ENCODE data around the gene SEMA4B. TPM values are rescaled to one million over a fixed set of nuclear protein-coding genes. Genes with fewer than 3 reads are reported as not detected.

SEMA4B gene
- total and polyA plus RNA-seq, 10 of the 15 experiments (the other 5 are each of a cell fraction or from before 2014, with no cell fraction given): 0.87 to 26.0 (median 9.3) TPM

DNA sequence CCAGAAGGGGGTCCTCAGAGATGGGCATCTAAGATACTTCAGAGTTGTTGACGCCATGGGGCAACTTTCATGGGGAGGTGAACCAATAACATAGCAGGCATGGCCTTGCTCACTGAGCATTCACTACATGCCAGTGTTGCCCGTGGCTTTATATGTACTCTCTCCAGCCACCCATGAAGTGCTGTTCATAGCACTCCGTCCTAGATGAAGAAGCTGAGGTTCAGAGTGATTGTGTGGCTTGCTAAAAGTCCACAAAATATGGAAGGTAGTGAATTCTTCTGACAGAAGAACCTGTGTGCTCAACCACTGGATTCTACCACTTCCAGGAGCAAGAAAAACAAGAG is 9.8 kb upstream of the SEMA4B start:
- TF ChIP-seq SP1 (IDR thresholded peaks at IDR 0.05; ENCODE audit: low read depth, low read length) (no peak), PBX3 (IDR thresholded peaks at IDR 0.05; ENCODE audit: insufficient replicate concordance, low read depth, low read length) (no peak)
- Histone ChIP-seq H3K4me1 (ENCODE audit: control insufficient read depth, insufficient read depth, low read length) (peaks cover 41% of the 10 kb centered on the region), H2AFZ (ENCODE audit: control insufficient read depth, low read depth, low read length) (peak overlapping the region; percentile 49), H3K36me3 (ENCODE audit: control insufficient read depth in 2 of 2, insufficient read depth in 2 of 2, low read length in 1 of 2) (0 out of 4 replicates have a peak, but pooled peaks cover 0 to 2% of the 10 kb centered on the region in 2 experiments), H3K9me3 (replicated peaks; ENCODE audit: control insufficient read depth, insufficient read depth, low read length) (no peaks in the 10 kb centered on the region), H3K27me3 (replicated peaks in 1 of 2; ENCODE audit: control insufficient read depth in 2 of 2, insufficient read depth in 2 of 2, low read length in 1 of 2) (no peaks in the 10 kb centered on the region), H3K9ac (ENCODE audit: control insufficient read depth, insufficient read depth, low read length) (peak overlapping the region; percentile 35; the same call in 1 of the 2 replicates), H3K4me2 (ENCODE audit: control insufficient read depth, insufficient read depth) (peak overlapping the region; percentile 87), H3K79me2 (ENCODE audit: control insufficient read depth, insufficient read depth, low read length) (peaks cover 5% of the 10 kb centered on the region; the same call in 1 of the 2 replicates), H3K4me3 (peak overlapping the region; percentile 12; the same call in 1 of the 2 replicates), H3K27ac (ENCODE audit: control insufficient read depth, insufficient read depth) (peak overlapping the region; percentile 65), H4K20me1 (ENCODE audit: control insufficient read depth, insufficient read depth) (no peaks in the 10 kb centered on the region)
- DNase-seq (ENCODE audit: low read depth, low spot score) (no peak), ATAC-seq (peak; percentile 53), FAIRE-seq (no peak)
- BruUV-seq (replicated peaks): no TSS peak
- POLR2A ChIA-PET: interaction anchor here (0.6 to 6.0 kb wide), 8 partner anchors 12 to 335 kb away, joined by 3 to 101 read pairs (median 6); partner anchors contain the start of genes CIB1, GDPGP1 and SEMA4B
- CTCF ChIA-PET: interaction anchor here (0.8 to 4.1 kb wide), 13 partner anchors 9 to 96 kb away, joined by 3 to 22 read pairs (median 5); partner anchors contain the start of gene SEMA4B
- in situ Hi-C loops (cut with MboI) (no loop called here), intact Hi-C loops (cut with micrococcal nuclease; ENCODE audit: unreplicated experiment) (loop anchor here (5.0 kb wide), 1 partner anchor 41 kb away; the partner anchor contains the start of genes CIB1 and GDPGP1)
- WGBS (ENCODE audit: insufficient coverage, insufficient replicate concordance, low lambda C conversion rate, missing lambda C conversion rate): 2% methylated on average over 3 of the region's 3 CpGs
- RAD21 ChIA-PET (ENCODE audit: unreplicated experiment): interaction anchor here (1.0 to 3.3 kb wide), 15 partner anchors 10 to 95 kb away, joined by 3 to 43 read pairs (median 7); partner anchors contain the start of genes CIB1, GDPGP1 and SEMA4B
- SMC1A ChIA-PET (ENCODE audit: uncharacterized antibody, unreplicated experiment): interaction anchor here (0.7 to 5.3 kb wide), 12 partner anchors 9 to 89 kb away, joined by 3 to 47 read pairs (median 8); partner anchors contain the start of genes CIB1, GDPGP1, IDH2 and SEMA4B
